Lower leg skin (tissue), 3 donors: ENCODE results near the gene SLC39A11.
"Not testable (repeated sequence)": the region's sequence is repeated elsewhere in the genome, so short reads cannot be mapped to it uniquely, and the experiment has no call there.

Experiments used
- CTCF ChIP-seq, 3 donors: fragments of 450-650 bp; IDR thresholded peaks; one replicate each; pipeline ENCODE4 v1.5.1; 2016; ENCODE audit warnings: antibody characterized with exemption in 3 of 3, mild to moderate bottlenecking in 3 of 3, moderate library complexity in 2 of 3
- POLR2A ChIP-seq, 2 donors: fragments of 450-650 bp; IDR thresholded peaks; one replicate each; pipeline ENCODE4 v1.6.1; 2016 to 2017; ENCODE audit warnings: antibody characterized with exemption in 2 of 2, mild to moderate bottlenecking in 1 of 2, moderate library complexity in 1 of 2

GRCh38 chr17:72761893-72762575 is 330.5 kb downstream of the SLC39A11 start:
- not testable (repeated sequence) for TF ChIP-seq CTCF, POLR2A (IDR thresholded peaks at IDR 0.05)
